ENCODE data around the gene TRIM26.

TRIM26 gene

GRCh38 chr6:30135757-30136156 is 77.4 kb downstream of the TRIM26 start, which contains the start of gene TRIM40:
TSS of gene TRIM40 (plus strand) at chr6:30136140. CDS start at chr6:30137037, 897 bp downstream.
- Histone ChIP-seq H3K27me3 (ENCODE audit: insufficient read depth, low read length) (peaks cover 37% of the 10 kb centered on the region), H3K4me3 (ENCODE audit: low read length) (no peak within 1 kb of the TSS), H3K27ac (ENCODE audit: low read depth, low read length) (no peak within 1 kb of the TSS)

GRCh38 chr6:30135147-30135546 is 78.1 kb downstream of the TRIM26 start:
- Histone ChIP-seq H3K9ac (ENCODE audit: low read depth, low read length) (no peak overlapping the region), H3K36me3 (ENCODE audit: insufficient read depth, low read length) (no peaks in the 10 kb centered on the region), H3K4me1 (ENCODE audit: insufficient read depth, low read length) (no peaks in the 10 kb centered on the region), H3K4me3 (ENCODE audit: low read length) (no peak overlapping the region), H3K9me3 (ENCODE audit: insufficient read depth, low read depth, low read length) (no peaks in the 10 kb centered on the region), H3K27ac (ENCODE audit: low read depth, low read length) (no peak overlapping the region), H3K27me3 (ENCODE audit: insufficient read depth, low read length) (peaks cover 43% of the 10 kb centered on the region)
- WGBS: no CpG with 5 or more reads among the region's 2 CpGs

More at GRCh38 chr6:30135757-30136156, 77.4 kb downstream of the TRIM26 start, which contains the start of gene TRIM40:
- H3K36me3 ChIP-seq (ENCODE audit: insufficient read depth, low read length): no peaks in the 10 kb centered on the region
- H3K9me3 ChIP-seq (ENCODE audit: insufficient read depth, low read depth, low read length): no peaks in the 10 kb centered on the region
- WGBS: 79% methylated on average over 4 of the region's 4 CpGs
- H3K4me1 ChIP-seq (ENCODE audit: insufficient read depth, low read length): no peaks in the 10 kb centered on the region
- H3K9ac ChIP-seq (ENCODE audit: low read depth, low read length): no peak within 1 kb of the TSS

Measured in HUES64 (cell line).